ENCODE data around the gene SIL1. TPM values are rescaled to one million over a fixed set of nuclear protein-coding genes. Genes with fewer than 3 reads are reported as not detected.

SIL1 gene
- total RNA-seq, 1 experiment from 2014 or later, result 10.7 TPM

- Mint-ChIP-seq H3K9me3 (no peaks in the 10 kb centered on the region), H3K36me3 (no peaks in the 10 kb centered on the region), H3K27me3 (ENCODE audit: low read depth) (no peaks in the 10 kb centered on the region; the same call in 1 of the 2 replicates), H3K4me1 (peaks cover 22% of the 10 kb centered on the region), H3K27ac (peak overlapping the region; percentile 54; the same call in 1 of the 2 replicates), H3K4me3 (no peak overlapping the region)
- ChIA-PET POLR2A (no interaction called here), CTCF (no interaction called here)
- ATAC-seq (no peak), DNase-seq (ENCODE audit: low spot score) (no peak)
- TF ChIP-seq PRDM15 (CRISPR knock-in tag; IDR thresholded peaks at IDR 0.05) (no peak), FOXK1 (CRISPR knock-in tag; IDR thresholded peaks at IDR 0.05) (no peak), TEAD1 (CRISPR knock-in tag; IDR thresholded peaks at IDR 0.05) (no peak), TP53 (CRISPR knock-in tag; IDR thresholded peaks at IDR 0.05) (no peak)
Observed at GRCh38 chr5:138969323-138970002, 228.7 kb downstream of the SIL1 start.

GRCh38 chr5:138968601-138969000, 229.6 kb downstream of the SIL1 start:
- no peak for TF ChIP-seq SMAD4 (CRISPR knock-in tag; IDR thresholded peaks at IDR 0.05)
- no peak for TF ChIP-seq JAZF1 (CRISPR knock-in tag; IDR thresholded peaks at IDR 0.05)
- TF ChIP-seq ZNF263 (CRISPR knock-in tag; IDR thresholded peaks at IDR 0.05; ENCODE audit: low read depth), result no peak
- no peak for TF ChIP-seq NR1H2 (CRISPR knock-in tag; IDR thresholded peaks at IDR 0.05)
- TF ChIP-seq ZNF671 (CRISPR knock-in tag; IDR thresholded peaks at IDR 0.05), result no peak
- TF ChIP-seq ATF2 (CRISPR knock-in tag; IDR thresholded peaks at IDR 0.05; ENCODE audit: borderline replicate concordance, low read depth), result no peak
- no peak for TF ChIP-seq FOXK1 (CRISPR knock-in tag; IDR thresholded peaks at IDR 0.05)
- TF ChIP-seq, protein P1, sequence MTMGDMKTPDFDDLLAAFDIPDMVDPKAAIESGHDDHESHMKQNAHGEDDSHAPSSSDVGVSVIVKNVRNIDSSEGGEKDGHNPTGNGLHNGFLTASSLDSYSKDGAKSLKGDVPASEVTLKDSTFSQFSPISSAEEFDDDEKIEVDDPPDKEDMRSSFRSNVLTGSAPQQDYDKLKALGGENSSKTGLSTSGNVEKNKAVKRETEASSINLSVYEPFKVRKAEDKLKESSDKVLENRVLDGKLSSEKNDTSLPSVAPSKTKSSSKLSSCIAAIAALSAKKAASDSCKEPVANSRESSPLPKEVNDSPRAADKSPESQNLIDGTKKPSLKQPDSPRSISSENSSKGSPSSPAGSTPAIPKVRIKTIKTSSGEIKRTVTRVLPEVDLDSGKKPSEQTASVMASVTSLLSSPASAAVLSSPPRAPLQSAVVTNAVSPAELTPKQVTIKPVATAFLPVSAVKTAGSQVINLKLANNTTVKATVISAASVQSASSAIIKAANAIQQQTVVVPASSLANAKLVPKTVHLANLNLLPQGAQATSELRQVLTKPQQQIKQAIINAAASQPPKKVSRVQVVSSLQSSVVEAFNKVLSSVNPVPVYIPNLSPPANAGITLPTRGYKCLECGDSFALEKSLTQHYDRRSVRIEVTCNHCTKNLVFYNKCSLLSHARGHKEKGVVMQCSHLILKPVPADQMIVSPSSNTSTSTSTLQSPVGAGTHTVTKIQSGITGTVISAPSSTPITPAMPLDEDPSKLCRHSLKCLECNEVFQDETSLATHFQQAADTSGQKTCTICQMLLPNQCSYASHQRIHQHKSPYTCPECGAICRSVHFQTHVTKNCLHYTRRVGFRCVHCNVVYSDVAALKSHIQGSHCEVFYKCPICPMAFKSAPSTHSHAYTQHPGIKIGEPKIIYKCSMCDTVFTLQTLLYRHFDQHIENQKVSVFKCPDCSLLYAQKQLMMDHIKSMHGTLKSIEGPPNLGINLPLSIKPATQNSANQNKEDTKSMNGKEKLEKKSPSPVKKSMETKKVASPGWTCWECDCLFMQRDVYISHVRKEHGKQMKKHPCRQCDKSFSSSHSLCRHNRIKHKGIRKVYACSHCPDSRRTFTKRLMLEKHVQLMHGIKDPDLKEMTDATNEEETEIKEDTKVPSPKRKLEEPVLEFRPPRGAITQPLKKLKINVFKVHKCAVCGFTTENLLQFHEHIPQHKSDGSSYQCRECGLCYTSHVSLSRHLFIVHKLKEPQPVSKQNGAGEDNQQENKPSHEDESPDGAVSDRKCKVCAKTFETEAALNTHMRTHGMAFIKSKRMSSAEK (CRISPR knock-in tag; IDR thresholded peaks at IDR 0.05; ENCODE audit: borderline replicate concordance), result no peak
- TF ChIP-seq NFATC4 (CRISPR knock-in tag; IDR thresholded peaks at IDR 0.05), result no peak
- TF ChIP-seq ESRRA (CRISPR knock-in tag; IDR thresholded peaks at IDR 0.05; ENCODE audit: borderline replicate concordance), result no peak
- no peak for TF ChIP-seq PRRX2 (CRISPR knock-in tag; IDR thresholded peaks at IDR 0.05)
- TF ChIP-seq NFE2L1 (CRISPR knock-in tag; IDR thresholded peaks at IDR 0.05), result no peak
- TF ChIP-seq, protein P2, sequence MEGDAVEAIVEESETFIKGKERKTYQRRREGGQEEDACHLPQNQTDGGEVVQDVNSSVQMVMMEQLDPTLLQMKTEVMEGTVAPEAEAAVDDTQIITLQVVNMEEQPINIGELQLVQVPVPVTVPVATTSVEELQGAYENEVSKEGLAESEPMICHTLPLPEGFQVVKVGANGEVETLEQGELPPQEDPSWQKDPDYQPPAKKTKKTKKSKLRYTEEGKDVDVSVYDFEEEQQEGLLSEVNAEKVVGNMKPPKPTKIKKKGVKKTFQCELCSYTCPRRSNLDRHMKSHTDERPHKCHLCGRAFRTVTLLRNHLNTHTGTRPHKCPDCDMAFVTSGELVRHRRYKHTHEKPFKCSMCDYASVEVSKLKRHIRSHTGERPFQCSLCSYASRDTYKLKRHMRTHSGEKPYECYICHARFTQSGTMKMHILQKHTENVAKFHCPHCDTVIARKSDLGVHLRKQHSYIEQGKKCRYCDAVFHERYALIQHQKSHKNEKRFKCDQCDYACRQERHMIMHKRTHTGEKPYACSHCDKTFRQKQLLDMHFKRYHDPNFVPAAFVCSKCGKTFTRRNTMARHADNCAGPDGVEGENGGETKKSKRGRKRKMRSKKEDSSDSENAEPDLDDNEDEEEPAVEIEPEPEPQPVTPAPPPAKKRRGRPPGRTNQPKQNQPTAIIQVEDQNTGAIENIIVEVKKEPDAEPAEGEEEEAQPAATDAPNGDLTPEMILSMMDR (IDR thresholded peaks at IDR 0.05), result no peak
- TF ChIP-seq, protein P3, sequence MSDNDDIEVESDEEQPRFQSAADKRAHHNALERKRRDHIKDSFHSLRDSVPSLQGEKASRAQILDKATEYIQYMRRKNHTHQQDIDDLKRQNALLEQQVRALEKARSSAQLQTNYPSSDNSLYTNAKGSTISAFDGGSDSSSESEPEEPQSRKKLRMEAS (CRISPR knock-in tag; IDR thresholded peaks at IDR 0.05), result no peak
- TF ChIP-seq TCF7 (CRISPR knock-in tag; IDR thresholded peaks at IDR 0.05; ENCODE audit: low read depth), result no peak
- TF ChIP-seq OVOL2 (CRISPR knock-in tag; IDR thresholded peaks at IDR 0.05; ENCODE audit: borderline replicate concordance), result no peak
- TF ChIP-seq NFYB (CRISPR knock-in tag; conservative IDR thresholded peaks at IDR 0.05; ENCODE audit: low read depth), result no peak
- TF ChIP-seq IRF2 (CRISPR knock-in tag; IDR thresholded peaks at IDR 0.05; ENCODE audit: borderline replicate concordance, low read depth), result no peak
- Mint-ChIP-seq H3K36me3 (no peaks in the 10 kb centered on the region), H3K27ac (no peak overlapping the region), H3K4me3 (no peak overlapping the region), H3K27me3 (ENCODE audit: low read depth) (no peaks in the 10 kb centered on the region; the same call in 1 of the 2 replicates), H3K4me1 (peaks cover 30% of the 10 kb centered on the region), H3K9me3 (no peaks in the 10 kb centered on the region)
- no peak for ATAC-seq
- ChIA-PET CTCF (no interaction called here), POLR2A (no interaction called here)
- no peak for DNase-seq (ENCODE audit: low spot score)

All from WTC11 (cell line).